ENCODE data around the gene GNL3. TPM values are rescaled to one million over a fixed set of nuclear protein-coding genes. Genes with fewer than 3 reads are reported as not detected.

The GNL3 gene, protein sequence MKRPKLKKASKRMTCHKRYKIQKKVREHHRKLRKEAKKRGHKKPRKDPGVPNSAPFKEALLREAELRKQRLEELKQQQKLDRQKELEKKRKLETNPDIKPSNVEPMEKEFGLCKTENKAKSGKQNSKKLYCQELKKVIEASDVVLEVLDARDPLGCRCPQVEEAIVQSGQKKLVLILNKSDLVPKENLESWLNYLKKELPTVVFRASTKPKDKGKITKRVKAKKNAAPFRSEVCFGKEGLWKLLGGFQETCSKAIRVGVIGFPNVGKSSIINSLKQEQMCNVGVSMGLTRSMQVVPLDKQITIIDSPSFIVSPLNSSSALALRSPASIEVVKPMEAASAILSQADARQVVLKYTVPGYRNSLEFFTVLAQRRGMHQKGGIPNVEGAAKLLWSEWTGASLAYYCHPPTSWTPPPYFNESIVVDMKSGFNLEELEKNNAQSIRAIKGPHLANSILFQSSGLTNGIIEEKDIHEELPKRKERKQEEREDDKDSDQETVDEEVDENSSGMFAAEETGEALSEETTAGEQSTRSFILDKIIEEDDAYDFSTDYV
- 10 to 100 TPM; 74.8 to 79.1 TPM for total RNA-seq

DNA sequence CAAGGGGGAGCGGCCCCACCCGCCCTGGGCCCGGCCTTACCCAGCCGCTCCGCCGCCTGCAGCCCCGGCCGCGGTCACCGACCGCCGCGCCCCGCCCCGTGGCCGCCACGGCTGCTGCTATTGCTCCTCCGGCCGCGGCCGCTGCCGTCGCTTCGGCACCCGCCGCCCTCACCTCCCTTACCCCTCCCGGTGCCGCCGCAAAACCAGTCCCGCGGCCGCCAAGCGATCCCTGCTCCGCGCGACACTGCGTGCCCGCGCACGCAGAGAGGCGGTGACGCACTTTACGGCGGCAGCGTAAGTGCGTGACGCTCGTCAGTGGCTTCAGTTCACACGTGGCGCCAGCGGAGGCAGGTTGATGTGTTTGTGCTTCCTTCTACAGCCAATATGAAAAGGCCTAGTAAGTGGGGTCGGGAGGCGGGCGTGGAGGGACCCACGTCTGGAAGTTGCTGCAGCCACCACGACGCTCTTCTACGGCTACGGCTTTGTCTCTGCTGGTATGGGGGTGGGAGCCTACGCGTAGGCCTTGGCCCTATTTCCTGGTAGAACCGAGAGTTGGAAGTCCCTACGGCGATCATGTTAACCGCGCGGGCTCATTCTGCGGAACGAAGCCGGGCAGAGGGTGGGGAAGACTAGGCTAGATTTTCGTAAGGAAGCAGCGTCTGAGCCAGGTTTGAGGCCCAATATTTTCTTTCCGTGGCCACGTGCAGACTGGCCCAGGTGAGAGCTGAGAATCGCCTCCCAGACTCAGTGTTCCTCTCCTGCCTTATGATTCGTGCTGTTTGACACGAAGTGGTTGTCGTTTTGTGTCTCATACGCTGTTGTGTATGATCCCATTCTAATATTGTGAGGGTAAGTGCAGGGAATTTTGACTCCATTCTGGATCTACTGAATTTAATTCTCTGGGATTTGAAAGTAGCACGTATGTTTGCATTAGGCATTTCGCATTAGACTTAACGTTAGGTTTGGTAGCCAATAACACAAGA is at the start of gene GNL3, which contains the start of gene PBRM1:
Gene GNL3, plus strand, starts transcription at position 324 of the 983 bp plus-strand sequence. Its CDS starts 61 bp downstream, at position 385.
Gene PBRM1, minus strand, starts transcription at position 205 of the 983 bp plus-strand sequence.
- Mint-ChIP-seq H3K36me3 (ENCODE audit: low read depth) (peaks cover 63% of the 10 kb centered on the region), H3K4me1 (peaks cover 63% of the 10 kb centered on the region), H3K9me3 (no peaks in the 10 kb centered on the region), H3K27me3 (no peaks in the 10 kb centered on the region), H3K4me3 (peak within 1 kb of the TSS; percentile 99), H3K27ac (peak within 1 kb of the TSS; percentile 98)
- POLR2A ChIA-PET: no interaction called here
- CTCF ChIA-PET: interaction anchor here (1.2 kb wide), 1 partner anchor 16 kb away, joined by 3 read pairs; no protein-coding TSS in a partner anchor
- peak; percentile 94 for DNase-seq

DNA sequence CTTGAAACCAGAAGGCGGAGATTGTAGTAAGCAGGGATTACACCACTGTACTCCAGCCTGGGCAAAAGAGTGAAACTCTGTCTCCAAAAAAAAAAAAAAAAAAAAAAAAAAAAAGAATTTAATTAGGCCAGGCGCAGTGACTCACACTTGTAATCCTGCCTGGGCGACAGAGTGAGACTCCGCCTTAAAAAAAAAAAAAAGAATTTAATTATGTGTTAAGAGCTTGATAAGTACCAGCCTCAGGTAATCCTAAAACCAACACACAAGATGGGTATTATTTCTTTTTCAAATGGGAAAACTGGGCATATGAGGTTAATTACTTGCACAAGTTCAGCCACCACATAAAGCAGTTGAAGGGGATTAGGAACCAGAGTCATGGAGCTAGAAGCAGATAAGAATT is 49.2 kb upstream of the GNL3 start:
- DNase-seq: no peak
- no peaks in the 10 kb centered on the region for H3K27me3 Mint-ChIP-seq
- H3K4me1 Mint-ChIP-seq: peaks cover 2% of the 10 kb centered on the region
- POLR2A ChIA-PET: no interaction called here
- H3K4me3 Mint-ChIP-seq: no peak overlapping the region
- no peaks in the 10 kb centered on the region for H3K9me3 Mint-ChIP-seq
- H3K36me3 Mint-ChIP-seq (ENCODE audit: low read depth): peaks cover 39% of the 10 kb centered on the region
- no peak overlapping the region for H3K27ac Mint-ChIP-seq
- CTCF ChIA-PET: interaction anchor here (0.6 to 1.3 kb wide), 2 partner anchors 10 to 1369 kb away, joined by 3 to 4 read pairs; no protein-coding TSS in a partner anchor

DNA sequence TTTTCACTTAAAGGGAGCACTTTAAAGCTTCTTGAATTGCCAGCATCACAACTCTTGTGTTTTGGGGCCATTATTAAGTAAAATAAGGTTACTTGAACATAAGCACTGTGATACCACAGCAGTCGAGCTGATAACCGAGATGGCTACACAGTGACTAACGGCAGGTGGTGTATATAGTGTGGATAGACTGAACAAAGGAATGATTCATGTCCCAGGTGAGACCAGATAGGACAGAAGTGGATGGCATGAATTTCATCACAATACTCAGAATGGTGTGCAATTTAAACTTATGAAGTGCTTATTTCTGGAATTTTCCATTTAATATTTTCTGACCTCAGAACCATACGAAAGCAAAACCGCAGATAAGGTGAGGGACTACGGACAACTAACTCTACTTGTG is 40.3 kb upstream of the GNL3 start:
- no peaks in the 10 kb centered on the region for H3K9me3 Mint-ChIP-seq
- H3K36me3 Mint-ChIP-seq (ENCODE audit: low read depth): peaks cover 52% of the 10 kb centered on the region
- POLR2A ChIA-PET: no interaction called here
- CTCF ChIA-PET: interaction anchor here (0.6 kb wide), 2 partner anchors 10 to 56 kb away, joined by 3 read pairs; no protein-coding TSS in a partner anchor
- H3K4me1 Mint-ChIP-seq: no peaks in the 10 kb centered on the region
- no peak overlapping the region for H3K27ac Mint-ChIP-seq
- no peak for DNase-seq
- no peak overlapping the region for H3K4me3 Mint-ChIP-seq
- no peaks in the 10 kb centered on the region for H3K27me3 Mint-ChIP-seq

DNA sequence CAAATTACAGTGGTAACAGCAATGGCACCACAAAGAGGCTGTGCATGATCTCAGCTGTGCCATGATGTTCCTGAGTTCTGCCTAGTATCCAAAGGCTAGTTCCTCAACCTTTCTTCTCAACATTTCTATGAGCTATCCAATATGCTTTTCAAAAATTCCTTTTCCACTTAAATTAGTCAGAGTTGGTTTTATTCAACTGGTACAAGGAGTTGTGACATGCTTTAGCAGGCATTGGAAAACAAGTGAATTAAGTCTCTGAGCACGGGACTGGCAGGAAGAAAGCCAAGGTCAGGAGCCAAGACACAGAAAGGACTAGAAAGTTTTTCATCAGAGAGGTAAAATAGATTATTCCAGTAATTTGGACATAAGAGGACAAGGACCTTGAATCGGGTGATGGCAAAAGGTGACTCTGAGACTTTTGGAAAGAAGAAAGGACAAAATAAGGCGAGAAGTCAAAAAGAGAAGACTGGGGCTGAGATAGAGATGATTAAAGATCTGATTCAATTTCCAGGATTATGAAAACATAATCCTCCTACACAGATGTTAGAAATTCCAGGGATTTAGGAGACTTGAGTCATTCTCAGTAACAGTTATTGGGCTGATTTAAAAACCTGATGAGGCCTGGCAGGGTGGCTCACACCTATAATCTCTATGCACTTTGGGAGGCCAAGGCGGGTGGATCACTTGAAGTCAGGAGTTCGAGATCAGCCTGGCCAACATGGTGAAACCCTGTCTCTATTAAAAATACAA is 36.2 kb upstream of the GNL3 start:
- H3K27me3 Mint-ChIP-seq: no peaks in the 10 kb centered on the region
- peaks cover 62% of the 10 kb centered on the region for H3K36me3 Mint-ChIP-seq (ENCODE audit: low read depth)
- CTCF ChIA-PET: interaction anchor here (1.0 kb wide), 1 partner anchor 9 kb away, joined by 5 read pairs; no protein-coding TSS in a partner anchor
- peak overlapping the region; percentile 39 for H3K27ac Mint-ChIP-seq
- H3K4me1 Mint-ChIP-seq: no peaks in the 10 kb centered on the region
- H3K4me3 Mint-ChIP-seq: no peak overlapping the region
- POLR2A ChIA-PET: no interaction called here
- DNase-seq: no peak
- H3K9me3 Mint-ChIP-seq: no peaks in the 10 kb centered on the region

DNA sequence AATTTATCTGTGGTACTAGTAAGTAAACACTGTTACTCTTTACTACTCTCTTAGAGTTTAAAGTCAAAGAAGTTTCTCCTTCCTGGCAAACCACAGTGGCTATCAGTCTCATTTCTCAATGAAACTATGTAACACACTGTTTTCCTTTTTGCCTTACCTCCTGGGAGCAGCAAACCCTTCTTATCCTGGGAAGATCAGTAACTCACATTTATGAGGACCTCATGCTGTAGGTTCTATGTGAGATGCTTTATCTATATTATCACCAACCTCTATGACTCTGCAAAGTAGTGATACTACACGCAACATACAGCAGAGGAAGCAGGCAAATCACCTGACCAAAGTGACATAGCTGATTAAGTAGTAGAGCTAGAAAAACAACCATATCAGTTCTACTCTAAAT is 35.4 kb upstream of the GNL3 start:
- DNase-seq: no peak
- H3K9me3 Mint-ChIP-seq: no peaks in the 10 kb centered on the region
- no peaks in the 10 kb centered on the region for H3K27me3 Mint-ChIP-seq
- POLR2A ChIA-PET: no interaction called here
- H3K4me1 Mint-ChIP-seq: no peaks in the 10 kb centered on the region
- no peak overlapping the region for H3K27ac Mint-ChIP-seq
- H3K4me3 Mint-ChIP-seq: no peak overlapping the region
- CTCF ChIA-PET: interaction anchor here (0.9 to 1.4 kb wide), 2 partner anchors 18 to 39 kb away, joined by 4 to 6 read pairs; no protein-coding TSS in a partner anchor
- H3K36me3 Mint-ChIP-seq (ENCODE audit: low read depth): peaks cover 59% of the 10 kb centered on the region

DNA sequence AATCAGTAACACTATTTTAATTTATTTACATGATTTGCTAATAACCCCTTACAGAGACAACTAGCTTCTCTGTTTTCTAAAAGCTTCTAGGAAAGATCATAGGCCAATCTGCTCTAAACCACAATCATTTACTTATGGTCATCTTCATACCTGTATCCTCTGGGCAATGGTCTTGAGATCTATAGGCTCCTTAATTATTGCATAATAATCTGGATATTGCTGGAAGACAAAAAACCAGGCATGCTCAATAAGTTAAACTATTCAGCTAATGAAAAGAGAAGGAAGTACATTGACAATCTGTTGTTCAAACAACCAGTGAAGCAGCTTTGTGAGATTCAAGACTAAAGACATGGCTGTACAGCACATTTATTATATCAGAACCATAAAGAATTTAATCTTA is 34.2 kb upstream of the GNL3 start:
- Mint-ChIP-seq H3K27me3 (no peaks in the 10 kb centered on the region), H3K36me3 (ENCODE audit: low read depth) (peaks cover 60% of the 10 kb centered on the region), H3K4me3 (no peak overlapping the region), H3K4me1 (no peaks in the 10 kb centered on the region), H3K27ac (peak overlapping the region; percentile 61), H3K9me3 (no peaks in the 10 kb centered on the region)
- ChIA-PET POLR2A (no interaction called here), CTCF (interaction anchor here (1.4 kb wide), 1 partner anchor 38 kb away, joined by 4 read pairs; no protein-coding TSS in a partner anchor)
- no peak for DNase-seq

DNA sequence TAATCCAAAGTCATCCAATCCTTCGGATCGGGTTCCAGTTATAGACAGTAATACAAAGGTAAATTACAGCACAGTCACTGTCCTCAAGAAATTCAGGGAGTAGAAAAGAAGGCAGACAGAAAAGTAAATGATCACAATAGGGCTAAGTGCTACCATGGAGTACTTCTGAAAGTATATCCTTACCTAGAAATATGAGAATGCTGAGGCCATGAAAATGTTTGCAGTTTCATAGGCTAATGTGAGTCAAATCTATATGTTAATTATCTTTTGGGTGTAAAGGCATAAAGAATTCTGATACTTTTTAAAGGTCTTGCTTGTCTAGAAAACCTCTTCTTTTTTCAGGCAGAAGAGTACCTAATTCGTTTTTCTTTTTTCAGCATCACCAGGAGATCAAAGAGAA is 29.9 kb upstream of the GNL3 start:
- Mint-ChIP-seq H3K9me3 (no peaks in the 10 kb centered on the region), H3K4me1 (no peaks in the 10 kb centered on the region), H3K4me3 (no peak overlapping the region), H3K27me3 (no peaks in the 10 kb centered on the region), H3K27ac (no peak overlapping the region), H3K36me3 (ENCODE audit: low read depth) (peaks cover 46% of the 10 kb centered on the region)
- POLR2A ChIA-PET: no interaction called here
- no peak for DNase-seq
- CTCF ChIA-PET: no interaction called here

DNA sequence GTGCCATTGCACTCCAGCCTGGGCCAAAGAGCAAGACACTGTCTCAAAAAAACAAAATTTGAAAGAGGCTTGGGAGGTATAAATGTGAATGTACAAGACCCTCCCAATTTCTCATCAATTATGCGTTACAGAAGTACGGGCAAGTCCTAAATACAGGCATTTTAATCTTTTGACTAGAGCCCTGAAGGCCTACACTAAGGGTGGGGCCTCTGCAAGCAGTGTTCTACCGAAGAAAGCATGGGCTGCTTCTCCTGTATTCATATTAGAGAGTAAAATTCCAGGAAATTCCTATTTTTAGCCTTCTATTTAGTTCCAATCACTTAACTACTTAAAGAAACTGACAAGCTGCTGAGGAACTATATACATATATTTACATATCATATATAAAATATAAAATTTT is 25.8 kb upstream of the GNL3 start:
- CTCF ChIA-PET: no interaction called here
- no peak overlapping the region for H3K4me3 Mint-ChIP-seq
- POLR2A ChIA-PET: no interaction called here
- no peaks in the 10 kb centered on the region for H3K9me3 Mint-ChIP-seq
- peaks cover 55% of the 10 kb centered on the region for H3K36me3 Mint-ChIP-seq (ENCODE audit: low read depth)
- no peak overlapping the region for H3K27ac Mint-ChIP-seq
- H3K4me1 Mint-ChIP-seq: no peaks in the 10 kb centered on the region
- DNase-seq: no peak
- no peaks in the 10 kb centered on the region for H3K27me3 Mint-ChIP-seq

DNA sequence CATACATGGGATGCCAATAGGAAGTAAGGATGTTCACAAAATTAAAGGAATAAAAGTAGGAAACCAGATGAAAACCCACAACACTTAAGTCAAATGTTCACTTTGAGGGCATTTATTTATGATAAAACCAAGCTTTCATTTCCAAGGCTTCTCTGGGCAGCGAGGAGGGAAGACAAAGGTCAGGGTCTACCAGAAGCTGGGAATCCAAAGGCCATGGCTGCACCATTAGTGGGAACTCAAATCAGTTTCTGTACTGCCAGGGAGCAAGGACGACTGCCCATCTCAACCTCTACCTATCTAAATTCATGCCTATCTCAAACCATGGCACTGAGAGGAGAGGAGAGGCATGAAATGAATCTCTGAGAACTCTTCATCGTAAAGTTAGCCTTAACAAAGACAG is 22.7 kb upstream of the GNL3 start:
- DNase-seq: no peak
- Mint-ChIP-seq H3K9me3 (no peaks in the 10 kb centered on the region), H3K36me3 (ENCODE audit: low read depth) (peaks cover 44% of the 10 kb centered on the region), H3K4me1 (no peaks in the 10 kb centered on the region), H3K27me3 (no peaks in the 10 kb centered on the region), H3K4me3 (no peak overlapping the region), H3K27ac (no peak overlapping the region)
- ChIA-PET CTCF (interaction anchor here (0.6 kb wide), 1 partner anchor 38 kb away, joined by 4 read pairs; no protein-coding TSS in a partner anchor), POLR2A (no interaction called here)

DNA sequence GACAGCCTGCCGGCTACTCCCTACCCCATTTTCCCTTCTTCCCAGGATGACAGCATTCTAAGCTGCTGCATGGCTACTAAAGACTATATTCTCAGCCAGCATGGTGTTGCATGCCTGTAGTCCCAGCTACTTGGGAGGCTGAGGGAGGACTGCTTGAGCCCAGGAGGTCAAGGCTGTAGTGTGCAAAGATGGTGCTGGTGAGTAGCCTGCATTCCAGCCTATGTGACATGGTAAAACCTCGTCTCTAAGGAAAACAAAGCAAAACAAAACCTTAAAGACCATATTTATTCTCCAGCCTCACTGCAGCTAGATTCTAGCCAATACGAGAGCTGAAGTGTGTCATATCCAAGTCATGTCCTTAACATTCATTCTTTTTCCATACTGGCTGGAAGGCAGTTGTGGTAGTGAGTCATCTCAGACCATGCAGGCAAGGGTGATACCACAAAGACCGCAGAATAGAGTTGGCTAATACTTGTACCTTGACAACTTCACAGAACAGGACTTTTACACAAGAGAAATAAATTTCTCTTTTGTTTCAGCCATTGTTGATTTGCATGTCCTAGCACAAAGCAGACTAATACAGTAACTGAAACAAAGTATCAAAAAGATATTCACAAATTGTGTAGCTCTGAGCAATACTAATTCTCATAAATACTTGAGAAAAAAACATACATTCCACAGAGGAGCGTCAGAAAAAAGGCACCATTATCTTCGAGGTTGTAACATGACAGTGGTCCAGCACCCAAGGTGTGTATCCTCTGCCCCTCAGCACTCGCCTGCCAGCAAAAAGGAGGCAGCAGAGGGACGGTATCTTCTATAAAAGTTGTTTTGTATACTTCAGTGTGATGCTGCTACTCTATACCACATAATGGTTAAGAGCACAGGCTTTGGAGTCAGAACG is 15.0 kb upstream of the GNL3 start:
- H3K4me3 Mint-ChIP-seq: no peak overlapping the region
- peak; percentile 41 for DNase-seq
- peaks cover 24% of the 10 kb centered on the region for H3K4me1 Mint-ChIP-seq
- H3K9me3 Mint-ChIP-seq: no peaks in the 10 kb centered on the region
- H3K27me3 Mint-ChIP-seq: no peaks in the 10 kb centered on the region
- ChIA-PET POLR2A (no interaction called here), CTCF (interaction anchor here (1.1 to 1.2 kb wide), 3 partner anchors 10 to 16 kb away, joined by 3 read pairs; no protein-coding TSS in a partner anchor)
- peak overlapping the region; percentile 63 for H3K27ac Mint-ChIP-seq
- peaks cover 42% of the 10 kb centered on the region for H3K36me3 Mint-ChIP-seq (ENCODE audit: low read depth)

DNA sequence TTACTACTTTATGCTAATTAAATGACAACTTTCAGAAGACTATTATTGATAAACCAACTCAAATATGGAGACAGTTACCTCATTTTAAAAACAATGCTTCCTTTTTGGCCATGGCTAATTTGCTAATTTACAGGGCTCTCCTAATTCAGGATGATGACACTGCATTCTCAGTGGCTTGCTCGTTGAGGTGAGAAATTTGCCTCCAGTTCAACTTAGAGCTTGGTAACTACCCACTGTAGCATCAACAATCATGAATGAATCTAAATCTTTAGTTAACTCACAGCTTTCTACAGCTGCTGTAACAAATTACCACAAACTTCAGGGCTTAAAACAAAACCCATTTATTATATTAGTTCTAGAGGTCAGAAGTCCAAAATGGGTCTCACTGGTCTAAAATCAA is 14.2 kb upstream of the GNL3 start:
- H3K27ac Mint-ChIP-seq: no peak overlapping the region
- CTCF ChIA-PET: no interaction called here
- no peaks in the 10 kb centered on the region for H3K27me3 Mint-ChIP-seq
- POLR2A ChIA-PET: no interaction called here
- no peaks in the 10 kb centered on the region for H3K9me3 Mint-ChIP-seq
- no peak for DNase-seq
- peaks cover 48% of the 10 kb centered on the region for H3K36me3 Mint-ChIP-seq (ENCODE audit: low read depth)
- H3K4me3 Mint-ChIP-seq: no peak overlapping the region
- peaks cover 24% of the 10 kb centered on the region for H3K4me1 Mint-ChIP-seq
